Liver (tissue), 9 donors: Measurements from ENCODE around the gene ACOXL. TPM values are rescaled to one million over a fixed set of nuclear protein-coding genes. Genes with fewer than 3 reads are reported as not detected.

ENCODE experiments used
- DNase-seq: peaks from one replicate; pipeline ENCODE4 v3.0.0-alpha.2; 2017; ENCODE audit warnings: low spot score
- H3K27ac ChIP-seq, 2 donors: one replicate each; pipeline ENCODE4 v1.7.0; 2013; ENCODE audit warnings: inconsistent platforms in 2 of 2, low read length in 2 of 2, control low read depth in 1 of 2, low read depth in 1 of 2, mild to moderate bottlenecking in 1 of 2
- H3K27me3 ChIP-seq, 4 donors: one replicate each; pipeline versions ENCODE4 v1.6.1 to v1.7.0; 2013; ENCODE audit warnings: low read length in 3 of 4, inconsistent platforms in 1 of 4, mild to moderate bottlenecking in 1 of 4, moderate library complexity in 1 of 4; ENCODE audit not compliant: control insufficient read depth in 4 of 4, insufficient read depth in 4 of 4
- H3K36me3 ChIP-seq, 4 donors: one replicate each; pipeline versions ENCODE4 v1.6.1 to v1.7.0; 2013; ENCODE audit warnings: low read length in 3 of 4, mild to moderate bottlenecking in 3 of 4, low read depth in 1 of 4, moderate library complexity in 1 of 4; ENCODE audit not compliant: control insufficient read depth in 4 of 4, insufficient read depth in 3 of 4
- H3K4me1 ChIP-seq, 4 donors: one replicate each; pipeline versions ENCODE4 v1.6.1 to v1.7.0; 2013; ENCODE audit warnings: low read length in 3 of 4, mild to moderate bottlenecking in 3 of 4, moderate library complexity in 1 of 4; ENCODE audit not compliant: control insufficient read depth in 4 of 4, insufficient read depth in 4 of 4
- H3K4me3 ChIP-seq, 3 donors: one replicate each; pipeline versions ENCODE4 v1.6.1 to v1.7.0; 2013; ENCODE audit warnings: low read length in 3 of 3, control low read depth in 1 of 3, low read depth in 1 of 3, mild to moderate bottlenecking in 1 of 3
- H3K9ac ChIP-seq, 2 donors: one replicate each; pipeline ENCODE4 v1.7.0; 2013; ENCODE audit warnings: low read length in 2 of 2, mild to moderate bottlenecking in 2 of 2, moderate library complexity in 2 of 2, control low read depth in 1 of 2, low read depth in 1 of 2
- H3K9me3 ChIP-seq, 4 donors: one replicate each; pipeline versions ENCODE4 v1.6.1 to v1.7.0; 2013; ENCODE audit warnings: low read length in 3 of 4; ENCODE audit not compliant: control insufficient read depth in 4 of 4
- CTCF ChIP-seq: fragments of 150-350 bp; IDR thresholded peaks from 2 replicates; pipeline ENCODE4 v1.5.1; 2017; ENCODE audit warnings: improper control_type of control experiment, low read depth, low read length; ENCODE audit not compliant: missing input control
- FOXA1 ChIP-seq: IDR thresholded peaks from 2 replicates; pipeline ENCODE4 v1.6.1; 2016; ENCODE audit warnings: antibody characterized with exemption
- GABPA ChIP-seq, 2 donors: IDR thresholded peaks in 1 of 2; conservative IDR thresholded peaks in 1 of 2; 2 replicates each; pipeline ENCODE4 v1.6.1; 2016; ENCODE audit warnings: antibody characterized with exemption in 2 of 2, mild to moderate bottlenecking in 1 of 2, moderate library complexity in 1 of 2
- HNF4A ChIP-seq, 2 donors: conservative IDR thresholded peaks; 2 replicates each; pipeline ENCODE4 v1.6.1; 2016; ENCODE audit warnings: antibody characterized with exemption in 2 of 2, mild to moderate bottlenecking in 2 of 2
- JUND ChIP-seq, 2 donors: IDR thresholded peaks; 2 replicates each; pipeline ENCODE4 v1.6.1; 2016; ENCODE audit warnings: antibody characterized with exemption in 2 of 2
- NR2F2 ChIP-seq: IDR thresholded peaks from 2 replicates; pipeline ENCODE4 v1.6.1; 2016; ENCODE audit warnings: antibody characterized with exemption
- RAD21 ChIP-seq, 2 donors: IDR thresholded peaks; 2 replicates each; pipeline ENCODE4 v1.6.1; 2016; ENCODE audit warnings: antibody characterized with exemption in 2 of 2, mild to moderate bottlenecking in 2 of 2
- RXRA ChIP-seq, 2 donors: IDR thresholded peaks; 2 replicates each; pipeline ENCODE4 v1.6.1; 2017 to 2018; ENCODE audit warnings: antibody characterized with exemption in 2 of 2, mild to moderate bottlenecking in 1 of 2
- SP1 ChIP-seq: IDR thresholded peaks from 2 replicates; pipeline ENCODE4 v1.6.1; 2018; ENCODE audit warnings: antibody characterized with exemption, mild to moderate bottlenecking
- YY1 ChIP-seq: IDR thresholded peaks from 2 replicates; pipeline ENCODE4 v1.6.1; 2016; ENCODE audit warnings: antibody characterized with exemption, mild to moderate bottlenecking
- ZBTB33 ChIP-seq: IDR thresholded peaks from 2 replicates; pipeline ENCODE4 v1.6.1; 2016; ENCODE audit warnings: antibody characterized with exemption
- WGBS: extraction: QIAGEN DNeasy Blood & Tissue Kit; methylation state at CpG from one replicate; pipeline ENCODE4 v1.1.7; 2013; 5-methylcytosine and 5-hydroxymethylcytosine counted together
- polyA plus RNA-seq, 2 donors: library from polyadenylated mRNA; stranded (reverse) in 1 of 2; unstranded in 1 of 2; fragments of 200-250 nt in 1 of 2; fragments of >200 nt in 1 of 2; fragmentation: Nextera tagmentation in 1 of 2; extraction: Ambion mirVana in 1 of 2; gene quantifications; one replicate each; pipeline versions ENCODE4 v1.2.1 to v1.2.3, GENCODE V29; 2013 to 2015
- total RNA-seq, 2 donors: library from RNA; depleted of rRNA; stranded (reverse); fragments of >200 nt; gene quantifications; one replicate each; pipeline ENCODE4 v1.2.3, GENCODE V29; 2014
- TF ChIP-seq, protein P1 (sequence below): IDR thresholded peaks from 2 replicates; pipeline ENCODE4 v1.6.1; 2016; ENCODE audit warnings: antibody characterized with exemption, mild to moderate bottlenecking
- TF ChIP-seq, protein P2 (sequence below): IDR thresholded peaks from 2 replicates; pipeline ENCODE4 v1.6.1; 2016; ENCODE audit warnings: antibody characterized with exemption
- donor health status: healthy.
- donor health status: healthy.
- donor health status: healthy.
- donor health status: healthy.
- donor health status: healthy.

Gene ACOXL
- total and polyA plus RNA-seq, 4 donors, result 0.07 TPM; not detected in 3

DNA sequence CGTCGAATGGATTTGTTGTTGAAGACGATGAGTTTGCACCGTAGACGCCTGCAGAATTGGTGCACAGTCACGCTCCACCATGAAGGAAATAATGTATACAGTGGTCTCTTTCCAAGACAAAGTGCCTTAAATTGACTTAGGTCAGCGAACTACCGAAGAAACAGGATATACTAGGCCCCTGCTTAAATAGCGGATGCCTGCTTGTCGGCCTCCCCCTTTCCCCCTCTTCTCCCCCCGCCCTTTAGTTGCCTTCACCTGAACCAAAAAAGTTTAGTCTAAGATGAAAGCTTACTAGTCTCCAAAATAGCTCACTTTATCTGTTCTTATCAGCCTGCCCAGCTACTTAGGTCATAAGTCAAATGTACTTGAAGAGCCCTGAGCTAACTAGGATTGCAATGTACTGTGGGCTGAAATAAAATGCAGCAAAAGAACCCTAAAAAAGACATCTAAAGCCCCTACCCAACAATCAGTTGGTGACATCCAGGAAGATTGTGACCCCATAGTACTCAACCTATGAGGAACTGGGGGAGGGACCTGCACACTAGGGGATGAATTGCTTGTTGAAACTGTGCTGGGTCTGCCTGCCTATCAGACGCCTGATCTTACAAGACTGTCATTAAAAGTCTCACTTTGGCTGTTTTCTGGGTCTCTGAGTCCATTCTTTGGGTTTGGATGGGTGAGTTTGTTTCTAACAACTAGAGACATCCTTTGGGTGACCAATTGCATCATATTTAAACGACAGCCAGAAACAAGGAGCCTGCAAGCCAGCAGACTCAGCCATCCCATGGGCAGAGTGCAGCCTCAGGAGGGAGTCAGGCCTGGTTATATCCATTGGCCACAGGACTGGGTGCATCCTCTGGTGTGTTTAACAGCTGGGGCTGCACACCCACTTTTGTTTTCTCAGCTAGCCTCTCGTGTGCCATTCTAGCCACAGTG, 14.5 kb downstream of the ACOXL start:
- no peaks in the 10 kb centered on the region for H3K4me1 ChIP-seq
- TF ChIP-seq CTCF (no peak), HNF4A (conservative IDR thresholded peaks at IDR 0.05) (no peak), NR2F2 (no peak)
- no peak overlapping the region for H3K9ac ChIP-seq
- no peaks in the 10 kb centered on the region for H3K9me3 ChIP-seq
- H3K27ac ChIP-seq, result no peak overlapping the region
- WGBS, result 83% methylated on average over 14 of the region's 14 CpGs
- H3K4me3 ChIP-seq, result no peak overlapping the region
- DNase-seq, result no peak
- H3K36me3 ChIP-seq, result no peaks in the 10 kb centered on the region
- H3K27me3 ChIP-seq, result peaks cover 0 to 2% (median 0%) of the 10 kb centered on the region in 4 donors

- Histone ChIP-seq H3K4me3 (no peak overlapping the region), H3K9ac (no peak overlapping the region), H3K4me1 (no peaks in the 10 kb centered on the region), H3K27me3 (no peaks in the 10 kb centered on the region), H3K36me3 (no peaks in the 10 kb centered on the region), H3K9me3 (no peaks in the 10 kb centered on the region), H3K27ac (no peak overlapping the region)
- 54% methylated on average over 8 of the region's 8 CpGs for WGBS
- DNase-seq, result no peak
- no peak for TF ChIP-seq JUND (IDR thresholded peaks at IDR 0.05)
- TF ChIP-seq ZBTB33, result no peak
- TF ChIP-seq NR2F2, result no peak
- no peak for TF ChIP-seq GABPA (IDR thresholded peaks at IDR 0.05 in 1 of 2, conservative IDR thresholded peaks at IDR 0.05 in 1 of 2)
- TF ChIP-seq RAD21 (IDR thresholded peaks at IDR 0.05), result no peak
- TF ChIP-seq YY1, result no peak
- TF ChIP-seq, protein P1, sequence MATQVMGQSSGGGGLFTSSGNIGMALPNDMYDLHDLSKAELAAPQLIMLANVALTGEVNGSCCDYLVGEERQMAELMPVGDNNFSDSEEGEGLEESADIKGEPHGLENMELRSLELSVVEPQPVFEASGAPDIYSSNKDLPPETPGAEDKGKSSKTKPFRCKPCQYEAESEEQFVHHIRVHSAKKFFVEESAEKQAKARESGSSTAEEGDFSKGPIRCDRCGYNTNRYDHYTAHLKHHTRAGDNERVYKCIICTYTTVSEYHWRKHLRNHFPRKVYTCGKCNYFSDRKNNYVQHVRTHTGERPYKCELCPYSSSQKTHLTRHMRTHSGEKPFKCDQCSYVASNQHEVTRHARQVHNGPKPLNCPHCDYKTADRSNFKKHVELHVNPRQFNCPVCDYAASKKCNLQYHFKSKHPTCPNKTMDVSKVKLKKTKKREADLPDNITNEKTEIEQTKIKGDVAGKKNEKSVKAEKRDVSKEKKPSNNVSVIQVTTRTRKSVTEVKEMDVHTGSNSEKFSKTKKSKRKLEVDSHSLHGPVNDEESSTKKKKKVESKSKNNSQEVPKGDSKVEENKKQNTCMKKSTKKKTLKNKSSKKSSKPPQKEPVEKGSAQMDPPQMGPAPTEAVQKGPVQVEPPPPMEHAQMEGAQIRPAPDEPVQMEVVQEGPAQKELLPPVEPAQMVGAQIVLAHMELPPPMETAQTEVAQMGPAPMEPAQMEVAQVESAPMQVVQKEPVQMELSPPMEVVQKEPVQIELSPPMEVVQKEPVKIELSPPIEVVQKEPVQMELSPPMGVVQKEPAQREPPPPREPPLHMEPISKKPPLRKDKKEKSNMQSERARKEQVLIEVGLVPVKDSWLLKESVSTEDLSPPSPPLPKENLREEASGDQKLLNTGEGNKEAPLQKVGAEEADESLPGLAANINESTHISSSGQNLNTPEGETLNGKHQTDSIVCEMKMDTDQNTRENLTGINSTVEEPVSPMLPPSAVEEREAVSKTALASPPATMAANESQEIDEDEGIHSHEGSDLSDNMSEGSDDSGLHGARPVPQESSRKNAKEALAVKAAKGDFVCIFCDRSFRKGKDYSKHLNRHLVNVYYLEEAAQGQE, result no peak
- TF ChIP-seq FOXA1, result no peak
- TF ChIP-seq SP1, result no peak
- TF ChIP-seq, protein P2, sequence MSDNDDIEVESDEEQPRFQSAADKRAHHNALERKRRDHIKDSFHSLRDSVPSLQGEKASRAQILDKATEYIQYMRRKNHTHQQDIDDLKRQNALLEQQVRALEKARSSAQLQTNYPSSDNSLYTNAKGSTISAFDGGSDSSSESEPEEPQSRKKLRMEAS, result no peak
- no peak for TF ChIP-seq RXRA (IDR thresholded peaks at IDR 0.05)
Observed at GRCh38 chr2:110747522-110748488, 15.4 kb downstream of the ACOXL start.
